K562 (cell line): ENCODE data around the gene NRSN2. TPM values are rescaled to one million over a fixed set of nuclear protein-coding genes. Genes with fewer than 3 reads are reported as not detected.

Experiments used
- CEBPG ChIP-seq, 3 experiments: fragments of 200-800 bp in 1 of 3; sonication (Bioruptor generic) in 1 of 3; sonication (generic) in 1 of 3; formaldehyde crosslinking in 1 of 3; IDR thresholded peaks in 2 of 3; conservative IDR thresholded peaks in 1 of 3; 2 replicates each; pipeline versions ENCODE4 v1.6.1 to v1.8.0; 2016 to 2022; ENCODE audit warnings: missing compliant biosample characterization in 2 of 3, missing genetic modification characterization in 2 of 3, mild to moderate bottlenecking in 1 of 3, missing genetic modification reagents in 1 of 3
- CTBP1 ChIP-seq: fragments of 450-650 bp; IDR thresholded peaks from 2 replicates; pipeline ENCODE4 v1.6.1; 2016; ENCODE audit warnings: borderline replicate concordance
- EGR1 ChIP-seq: fragments of 450-650 bp; conservative IDR thresholded peaks from 2 replicates; pipeline ENCODE4 v1.6.1; 2017; ENCODE audit warnings: mild to moderate bottlenecking
- ESRRA ChIP-seq: fragments of 450-650 bp; IDR thresholded peaks from 2 replicates; pipeline ENCODE4 v1.6.1; 2014; ENCODE audit warnings: low read depth, mild to moderate bottlenecking, moderate library complexity, borderline replicate concordance
- FOXK1 ChIP-seq: sonication (generic); formaldehyde crosslinking; IDR thresholded peaks from 2 replicates; pipeline ENCODE4 v1.8.0; 2022; ENCODE audit warnings: missing genetic modification reagents, mild to moderate bottlenecking, borderline replicate concordance
- HSF4 ChIP-seq: fragments of 250-450 bp; sonication (Bioruptor Pico); IDR thresholded peaks from 2 replicates; pipeline ENCODE4 v2.1.2; 2022; ENCODE audit warnings: mild to moderate bottlenecking, moderate library complexity, borderline replicate concordance
- KLF1 ChIP-seq: fragments of 450-650 bp; IDR thresholded peaks from 2 replicates; pipeline ENCODE4 v1.6.1; 2016; ENCODE audit warnings: missing genetic modification characterization, missing compliant biosample characterization
- MXI1 ChIP-seq: IDR thresholded peaks from 2 replicates; pipeline ENCODE4 v1.6.1; 2011; ENCODE audit warnings: low read depth, mild to moderate bottlenecking, improper control_type of control experiment, low read length
- POLR2A ChIP-seq: fragments of 450-650 bp; conservative IDR thresholded peaks from 2 replicates; pipeline ENCODE4 v1.6.1; 2016
- SPI1 ChIP-seq: IDR thresholded peaks from 2 replicates; pipeline ENCODE4 v1.6.1; 2011; ENCODE audit warnings: low read depth, low read length, control low read depth, borderline replicate concordance
- STAG1 ChIP-seq: sonication (generic); formaldehyde crosslinking; IDR thresholded peaks from 2 replicates; pipeline ENCODE4 v1.5.0; 2020; ENCODE audit warnings: missing genetic modification reagents, borderline replicate concordance
- TEAD4 ChIP-seq, 2 experiments: sonication (generic) in 1 of 2; formaldehyde crosslinking in 1 of 2; IDR thresholded peaks; 2 replicates each; pipeline versions ENCODE4 v1.6.1 to v1.8.0; 2012 to 2022; ENCODE audit warnings: borderline replicate concordance in 1 of 2, inconsistent platforms in 1 of 2, low read length in 1 of 2, mild to moderate bottlenecking in 1 of 2, missing genetic modification reagents in 1 of 2
- THRAP3 ChIP-seq: fragments of 450-650 bp; IDR thresholded peaks from 2 replicates; pipeline ENCODE4 v1.6.1; 2016; ENCODE audit warnings: mild to moderate bottlenecking, inconsistent platforms, borderline replicate concordance
- XRCC5 ChIP-seq: fragments of 200-400 bp; formaldehyde crosslinking; IDR thresholded peaks from 2 replicates; pipeline ENCODE4 v1.6.1; 2017; ENCODE audit warnings: low read depth, mild to moderate bottlenecking, low read length
- ZC3H11A ChIP-seq: IDR thresholded peaks from 2 replicates; pipeline ENCODE4 v1.6.1; 2012; ENCODE audit warnings: low read depth, low read length, improper control_type of control experiment
- ZNF197 ChIP-seq: fragments of 200-800 bp; sonication (Bioruptor generic); IDR thresholded peaks from 2 replicates; pipeline ENCODE4 v1.6.1; 2016; ENCODE audit warnings: low read depth, missing genetic modification characterization, missing compliant biosample characterization
- polyA plus RNA-seq, 8 experiments: library from polyadenylated mRNA; depleted of rRNA in 4 of 8; stranded (reverse) in 5 of 8; unstranded in 3 of 8; fragments of >200 nt; fragmentation: Nextera tagmentation in 2 of 8; fragmentation: Illumina TruSeq in 1 of 8; extraction: Ambion mirVana in 2 of 8; extraction: Trizol in 1 of 8; gene quantifications; 2 replicates each; pipeline versions ENCODE4 v1.2.1 to v1.2.3, GENCODE V29; 2011 to 2014; ENCODE audit warnings: inconsistent platforms in 1 of 8, missing spikeins in 1 of 8
- total RNA-seq, 7 experiments: library from RNA; depleted of rRNA in 6 of 7; stranded (reverse); fragments of >200 nt in 6 of 7; fragmentation: Illumina TruSeq in 2 of 7; extraction: Trizol in 2 of 7; gene quantifications; 2 replicates each; pipeline versions ENCODE4 v1.2.1 to v1.2.3, GENCODE V29; 2011 to 2021; ENCODE audit warnings: low replicate concordance in 1 of 7
- TF ChIP-seq, protein P1 (sequence below): fragments of 250-450 bp; sonication (Bioruptor Pico); IDR thresholded peaks from 2 replicates; pipeline ENCODE4 v1.8.0; 2021; ENCODE audit warnings: borderline replicate concordance, mild to moderate bottlenecking, moderate library complexity; ENCODE audit not compliant: poor library complexity, severe bottlenecking
- TF ChIP-seq, protein P2 (sequence below), 2 experiments: fragments of 450-650 bp; formaldehyde crosslinking in 1 of 2; IDR thresholded peaks; 2 replicates each; pipeline versions ENCODE4 v1.4.0 to v1.6.1; 2014 to 2020; ENCODE audit warnings: mild to moderate bottlenecking in 2 of 2, borderline replicate concordance in 1 of 2, low read depth in 1 of 2

Gene NRSN2
- total and polyA plus RNA-seq, 9 of the 15 experiments (the other 6 are each of a cell fraction or from before 2014, with no cell fraction given), result 7.5 to 29.7 (median 11.1) TPM

DNA sequence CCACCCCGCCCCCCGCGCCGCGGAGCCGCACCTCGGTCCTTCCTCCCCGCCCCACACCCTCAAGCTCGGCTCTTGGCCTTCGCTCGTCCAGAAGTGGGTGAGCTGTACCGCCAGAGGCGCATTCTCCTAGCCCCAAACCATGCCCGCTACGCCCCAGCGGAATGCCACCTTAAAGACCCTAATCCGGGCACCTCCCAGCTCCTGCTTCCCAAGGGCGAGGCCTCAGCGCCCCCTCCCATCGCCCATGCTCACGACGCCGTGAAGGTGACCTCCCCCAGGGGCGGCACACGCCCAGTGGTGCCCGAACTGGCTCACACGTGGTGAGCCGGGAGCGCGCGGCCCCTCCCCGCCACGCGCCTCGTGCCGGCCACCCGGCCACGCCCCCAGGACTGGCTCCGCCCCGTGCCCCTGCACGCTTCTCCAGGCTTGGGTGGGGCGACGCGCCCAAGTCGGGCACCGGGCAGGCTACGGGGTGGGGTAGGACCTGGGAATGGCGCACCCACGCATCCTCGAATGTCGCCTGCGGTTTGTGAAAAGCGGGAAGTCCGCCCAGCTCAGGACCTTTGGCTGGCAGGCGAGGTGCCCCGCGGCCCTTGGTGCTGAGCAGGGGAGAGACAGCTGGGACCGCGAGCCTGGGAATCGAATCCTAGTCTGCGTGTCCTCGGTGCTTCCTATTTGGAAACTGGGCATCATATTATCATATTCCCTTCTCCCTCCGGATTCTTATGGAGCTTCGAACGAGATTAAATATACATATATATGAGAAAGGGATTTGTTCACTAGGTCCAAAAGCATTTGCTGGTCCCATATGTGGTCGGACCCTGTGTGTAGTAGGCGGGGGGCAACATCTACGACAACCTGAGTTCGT lies 22.5 kb upstream of the NRSN2 start (continued):
- no peak for TF ChIP-seq THRAP3
- no peak for TF ChIP-seq ZC3H11A
- peak; percentile 65 for TF ChIP-seq POLR2A
- TF ChIP-seq ZNF197 (CRISPR knock-in tag), result no peak
- peak; percentile 74 for TF ChIP-seq CTBP1
- TF ChIP-seq FOXK1 (CRISPR knock-in tag), result peak; percentile 12; the same call in 1 of the 2 replicates
- TF ChIP-seq XRCC5, result 0 out of 2 replicates have a peak, but pooled peaks have one; percentile 60
- no peak for TF ChIP-seq HSF4 (CRISPR knock-in tag)
- peak; percentile 59 for TF ChIP-seq CEBPG (CRISPR knock-in tag; IDR thresholded peaks at IDR 0.05)
- TF ChIP-seq CEBPG (tag; conservative IDR thresholded peaks at IDR 0.05 in 1 of 2, IDR thresholded peaks at IDR 0.05 in 1 of 2), result no peak
- peak; percentile 86 for TF ChIP-seq KLF1 (tag)
- TF ChIP-seq, protein P1, sequence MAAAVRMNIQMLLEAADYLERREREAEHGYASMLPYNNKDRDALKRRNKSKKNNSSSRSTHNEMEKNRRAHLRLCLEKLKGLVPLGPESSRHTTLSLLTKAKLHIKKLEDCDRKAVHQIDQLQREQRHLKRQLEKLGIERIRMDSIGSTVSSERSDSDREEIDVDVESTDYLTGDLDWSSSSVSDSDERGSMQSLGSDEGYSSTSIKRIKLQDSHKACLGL, result peak; percentile 68
- TF ChIP-seq MXI1, result peak; percentile 92
- no peak for TF ChIP-seq SPI1
- TF ChIP-seq STAG1 (CRISPR knock-in tag), result peak; percentile 15; the same call in 1 of the 2 replicates
- TF ChIP-seq, protein P2, sequence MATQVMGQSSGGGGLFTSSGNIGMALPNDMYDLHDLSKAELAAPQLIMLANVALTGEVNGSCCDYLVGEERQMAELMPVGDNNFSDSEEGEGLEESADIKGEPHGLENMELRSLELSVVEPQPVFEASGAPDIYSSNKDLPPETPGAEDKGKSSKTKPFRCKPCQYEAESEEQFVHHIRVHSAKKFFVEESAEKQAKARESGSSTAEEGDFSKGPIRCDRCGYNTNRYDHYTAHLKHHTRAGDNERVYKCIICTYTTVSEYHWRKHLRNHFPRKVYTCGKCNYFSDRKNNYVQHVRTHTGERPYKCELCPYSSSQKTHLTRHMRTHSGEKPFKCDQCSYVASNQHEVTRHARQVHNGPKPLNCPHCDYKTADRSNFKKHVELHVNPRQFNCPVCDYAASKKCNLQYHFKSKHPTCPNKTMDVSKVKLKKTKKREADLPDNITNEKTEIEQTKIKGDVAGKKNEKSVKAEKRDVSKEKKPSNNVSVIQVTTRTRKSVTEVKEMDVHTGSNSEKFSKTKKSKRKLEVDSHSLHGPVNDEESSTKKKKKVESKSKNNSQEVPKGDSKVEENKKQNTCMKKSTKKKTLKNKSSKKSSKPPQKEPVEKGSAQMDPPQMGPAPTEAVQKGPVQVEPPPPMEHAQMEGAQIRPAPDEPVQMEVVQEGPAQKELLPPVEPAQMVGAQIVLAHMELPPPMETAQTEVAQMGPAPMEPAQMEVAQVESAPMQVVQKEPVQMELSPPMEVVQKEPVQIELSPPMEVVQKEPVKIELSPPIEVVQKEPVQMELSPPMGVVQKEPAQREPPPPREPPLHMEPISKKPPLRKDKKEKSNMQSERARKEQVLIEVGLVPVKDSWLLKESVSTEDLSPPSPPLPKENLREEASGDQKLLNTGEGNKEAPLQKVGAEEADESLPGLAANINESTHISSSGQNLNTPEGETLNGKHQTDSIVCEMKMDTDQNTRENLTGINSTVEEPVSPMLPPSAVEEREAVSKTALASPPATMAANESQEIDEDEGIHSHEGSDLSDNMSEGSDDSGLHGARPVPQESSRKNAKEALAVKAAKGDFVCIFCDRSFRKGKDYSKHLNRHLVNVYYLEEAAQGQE (IDR thresholded peaks at IDR 0.05; ENCODE audit: borderline replicate concordance), result 0 out of 2 replicates have a peak, but pooled peaks have one; percentile 17
- TF ChIP-seq, protein P2 (CRISPR knock-in tag; IDR thresholded peaks at IDR 0.05; ENCODE audit: low read depth), result no peak
- TF ChIP-seq TEAD4 (IDR thresholded peaks at IDR 0.05; ENCODE audit: low read length), result no peak
- TF ChIP-seq TEAD4 (CRISPR knock-in tag; IDR thresholded peaks at IDR 0.05; ENCODE audit: borderline replicate concordance), result peak; percentile 97
- TF ChIP-seq EGR1, result 0 out of 2 replicates have a peak, but pooled peaks have one; percentile 24
- peak; percentile 87 for TF ChIP-seq ESRRA
